Upper lobe of right lung (tissue), 1 donor: Measurements from ENCODE around the gene PTPRN. TPM values are rescaled to one million over a fixed set of nuclear protein-coding genes. Genes with fewer than 3 reads are reported as not detected.

Experiments
- ATAC-seq: fragments of 200-7000 bp; cut with Tn5 transposase; one replicate; pipeline ENCODE4 v1.9.1; 2020; ENCODE audit warnings: mild to moderate bottlenecking, moderate library complexity
- DNase-seq: peaks from one replicate; pipeline ENCODE4 v3.0.0-alpha.2; 2020
- H3K27ac ChIP-seq: fragments of 200-600 bp; one replicate; pipeline ENCODE4 v1.8.0; 2022
- H3K27me3 ChIP-seq: fragments of 200-600 bp; one replicate; pipeline ENCODE4 v1.8.0; 2022; ENCODE audit warnings: mild to moderate bottlenecking
- H3K36me3 ChIP-seq: fragments of 200-600 bp; one replicate; pipeline ENCODE4 v1.8.0; 2022
- H3K4me1 ChIP-seq: fragments of 200-600 bp; one replicate; pipeline ENCODE4 v1.8.0; 2022
- H3K4me3 ChIP-seq: fragments of 200-600 bp; one replicate; pipeline ENCODE4 v1.8.0; 2022; ENCODE audit warnings: mild to moderate bottlenecking
- H3K9me3 ChIP-seq: fragments of 200-600 bp; one replicate; pipeline ENCODE4 v1.8.0; 2022
- intact Hi-C: fragments of 100-400 bp; cut with DNase I; formaldehyde crosslinking; loops from one replicate; pipeline ENCODE4 v1.11.0; 2022
- total RNA-seq: library from RNA; stranded (reverse); fragmentation: NEBNext Ultra II Directional; extraction: Animal tissue kit (Norgen Biotek cat#: 25700); gene quantifications from one replicate; pipeline ENCODE4 v1.2.1, GENCODE V29; 2021
- TF ChIP-seq, protein P1 (sequence below): fragments of 200-600 bp; IDR thresholded peaks from one replicate; pipeline ENCODE4 v1.8.0; 2022; ENCODE audit warnings: antibody characterized with exemption
- donor health status: DM: no; HTN: yes; CAD: no; lungs with severe emphysema.

PTPRN gene
- total RNA-seq, 1 donor from 2014 or later = not detected

DNA sequence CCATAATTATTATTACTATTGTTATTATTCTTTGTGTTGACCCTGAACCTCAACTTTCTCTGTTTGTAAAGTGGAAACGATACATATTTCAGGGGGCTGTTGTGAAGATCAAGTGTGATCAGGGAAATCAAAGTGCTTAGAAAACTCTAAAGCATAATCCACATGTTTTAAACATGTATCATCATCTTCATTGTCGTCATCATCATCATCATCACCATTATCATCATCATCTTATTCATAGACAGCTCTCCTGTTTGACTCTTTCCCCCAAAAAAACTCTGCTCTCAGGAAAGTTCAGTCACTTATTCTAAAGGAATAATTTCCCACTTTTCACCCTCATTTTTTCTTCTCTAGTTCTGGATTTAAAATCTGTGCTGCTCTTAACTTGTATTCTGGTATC lies 5.0 kb downstream of the PTPRN start:
- intact Hi-C loops = no loop called here
- no peaks in the 10 kb centered on the region for H3K4me1 ChIP-seq
- H3K4me3 ChIP-seq = no peak overlapping the region
- DNase-seq (no peak), ATAC-seq (no peak)
- no peaks in the 10 kb centered on the region for H3K36me3 ChIP-seq
- H3K27ac ChIP-seq = no peak overlapping the region
- peaks cover 43% of the 10 kb centered on the region for H3K27me3 ChIP-seq
- TF ChIP-seq, protein P1, sequence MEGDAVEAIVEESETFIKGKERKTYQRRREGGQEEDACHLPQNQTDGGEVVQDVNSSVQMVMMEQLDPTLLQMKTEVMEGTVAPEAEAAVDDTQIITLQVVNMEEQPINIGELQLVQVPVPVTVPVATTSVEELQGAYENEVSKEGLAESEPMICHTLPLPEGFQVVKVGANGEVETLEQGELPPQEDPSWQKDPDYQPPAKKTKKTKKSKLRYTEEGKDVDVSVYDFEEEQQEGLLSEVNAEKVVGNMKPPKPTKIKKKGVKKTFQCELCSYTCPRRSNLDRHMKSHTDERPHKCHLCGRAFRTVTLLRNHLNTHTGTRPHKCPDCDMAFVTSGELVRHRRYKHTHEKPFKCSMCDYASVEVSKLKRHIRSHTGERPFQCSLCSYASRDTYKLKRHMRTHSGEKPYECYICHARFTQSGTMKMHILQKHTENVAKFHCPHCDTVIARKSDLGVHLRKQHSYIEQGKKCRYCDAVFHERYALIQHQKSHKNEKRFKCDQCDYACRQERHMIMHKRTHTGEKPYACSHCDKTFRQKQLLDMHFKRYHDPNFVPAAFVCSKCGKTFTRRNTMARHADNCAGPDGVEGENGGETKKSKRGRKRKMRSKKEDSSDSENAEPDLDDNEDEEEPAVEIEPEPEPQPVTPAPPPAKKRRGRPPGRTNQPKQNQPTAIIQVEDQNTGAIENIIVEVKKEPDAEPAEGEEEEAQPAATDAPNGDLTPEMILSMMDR = no peak
- no peaks in the 10 kb centered on the region for H3K9me3 ChIP-seq

DNA sequence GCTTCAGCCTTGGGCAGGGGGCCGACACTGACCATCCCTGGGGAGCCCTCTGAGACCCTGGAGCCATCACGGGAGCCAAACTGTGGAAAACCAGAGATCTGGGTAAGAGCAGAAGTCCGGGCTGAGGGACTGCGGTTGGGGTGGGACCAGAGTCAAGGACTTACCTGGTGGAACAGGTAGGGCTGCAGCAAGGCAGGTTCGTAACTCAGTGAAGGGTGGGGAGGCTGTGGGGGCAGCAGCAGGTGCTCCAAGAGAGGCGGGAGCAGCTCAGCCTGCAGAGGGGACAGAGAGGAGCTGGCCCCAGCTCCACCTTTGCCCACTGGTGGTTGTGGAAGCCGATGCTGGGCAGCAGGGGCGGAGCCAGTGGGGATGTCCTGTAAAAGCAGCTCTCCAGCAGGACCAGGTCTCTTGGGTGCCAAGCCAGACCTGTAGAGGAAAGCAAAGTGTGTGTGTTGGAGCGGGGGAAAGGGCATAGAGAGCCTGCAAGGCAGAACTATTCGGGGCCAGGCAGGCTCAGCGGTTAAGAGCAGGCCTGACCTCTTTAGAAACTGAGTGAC lies 6.7 kb downstream of the PTPRN start:
- intact Hi-C loops = no loop called here
- H3K27me3 ChIP-seq = peaks cover 30% of the 10 kb centered on the region

DNA sequence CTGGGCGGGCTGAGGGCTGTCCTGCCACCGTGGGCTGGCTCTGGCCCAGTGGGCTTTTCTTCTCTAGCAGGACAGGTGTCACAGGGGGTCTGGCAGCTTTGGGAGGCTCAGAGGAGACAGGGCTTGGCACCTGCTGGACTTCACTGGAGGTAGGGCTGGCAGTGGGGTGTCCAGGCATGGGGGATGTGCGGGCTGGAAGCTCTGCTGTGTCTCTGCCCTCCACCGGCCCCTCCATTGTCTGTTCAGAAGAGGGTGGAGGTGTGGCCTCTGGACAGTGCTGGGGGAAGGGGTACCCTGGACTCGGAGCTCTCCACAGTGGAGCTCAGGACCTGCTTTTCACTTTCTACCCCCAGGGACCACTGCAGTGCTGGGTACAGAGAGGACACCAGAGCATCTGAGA lies 9.2 kb downstream of the PTPRN start:
- Histone ChIP-seq H3K36me3 (no peaks in the 10 kb centered on the region), H3K27me3 (peaks cover 17% of the 10 kb centered on the region), H3K4me3 (no peak overlapping the region), H3K4me1 (peaks cover 5% of the 10 kb centered on the region), H3K9me3 (no peaks in the 10 kb centered on the region), H3K27ac (no peak overlapping the region)
- TF ChIP-seq, protein P1 = no peak
- ATAC-seq (no peak), DNase-seq (peak; percentile 54)
- intact Hi-C loops = no loop called here

More for the DNA sequence above, 6.7 kb downstream of the PTPRN start:
- Histone ChIP-seq H3K4me3 (no peak overlapping the region), H3K9me3 (no peaks in the 10 kb centered on the region), H3K4me1 (peaks cover 3% of the 10 kb centered on the region), H3K36me3 (no peaks in the 10 kb centered on the region), H3K27ac (no peak overlapping the region)
- TF ChIP-seq, protein P1 = no peak
- DNase-seq = peak; percentile 51
- no peak for ATAC-seq

DNA sequence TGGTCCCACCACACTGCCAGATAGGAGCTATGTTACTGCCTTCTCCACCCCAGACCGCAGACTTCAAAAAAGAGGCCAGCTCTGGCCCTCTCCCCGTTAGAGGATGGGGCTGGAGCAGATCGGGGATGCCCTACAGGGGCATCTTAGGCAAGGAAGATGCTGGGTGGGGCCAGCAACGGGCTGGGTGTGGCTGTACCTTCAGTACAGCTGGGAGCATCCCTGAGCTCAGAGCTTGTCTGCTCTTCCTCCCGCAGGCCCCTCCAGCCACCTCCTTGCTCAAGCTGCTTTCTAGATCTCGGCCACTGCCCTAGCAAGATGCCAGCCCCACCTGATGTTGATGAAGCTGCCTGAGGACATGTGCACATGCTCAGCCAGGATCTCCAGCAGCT lies 9.8 kb downstream of the PTPRN start:
- H3K9me3 ChIP-seq = no peaks in the 10 kb centered on the region
- intact Hi-C loops = no loop called here
- TF ChIP-seq, protein P1 = no peak
- H3K27me3 ChIP-seq = peaks cover 17% of the 10 kb centered on the region
- ATAC-seq = no peak
- H3K4me3 ChIP-seq = no peak overlapping the region
- peaks cover 8% of the 10 kb centered on the region for H3K4me1 ChIP-seq
- no peak for DNase-seq
- H3K36me3 ChIP-seq = no peaks in the 10 kb centered on the region
- H3K27ac ChIP-seq = no peak overlapping the region

DNA sequence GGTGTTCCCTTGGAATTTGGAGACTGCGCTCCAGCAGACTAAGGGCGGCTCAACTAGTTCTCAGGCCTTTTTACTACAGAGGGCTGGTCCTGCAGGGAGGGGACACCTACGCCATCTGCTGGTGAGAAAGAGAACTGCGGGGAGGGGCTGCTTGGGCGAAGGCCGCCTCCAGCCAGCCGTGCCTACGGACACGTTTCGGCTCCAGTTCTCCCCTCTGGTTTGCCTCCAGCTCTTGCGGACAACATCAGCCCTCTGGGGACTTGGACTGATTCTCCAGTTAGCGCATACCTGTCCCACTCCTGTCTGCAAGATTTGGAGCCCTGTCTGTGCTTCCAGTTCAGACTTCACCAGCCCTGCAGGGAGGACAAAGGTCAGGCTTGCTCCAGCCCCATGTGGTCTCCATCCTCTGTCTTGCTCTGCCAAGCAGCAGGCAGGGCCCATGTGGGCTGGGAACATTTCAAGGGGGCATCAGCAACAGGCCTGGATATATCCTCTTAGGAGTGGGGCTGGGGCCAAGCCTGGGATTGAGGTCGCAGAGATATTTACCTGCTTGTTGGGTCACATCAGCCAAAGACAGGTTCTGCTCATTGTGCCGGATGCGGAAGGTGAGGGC lies 10.3 kb downstream of the PTPRN start:
- Histone ChIP-seq H3K4me3 (no peak overlapping the region), H3K36me3 (no peaks in the 10 kb centered on the region), H3K27ac (no peak overlapping the region), H3K9me3 (no peaks in the 10 kb centered on the region), H3K4me1 (peaks cover 12% of the 10 kb centered on the region), H3K27me3 (peaks cover 17% of the 10 kb centered on the region)
- intact Hi-C loops = no loop called here
- DNase-seq (peak; percentile 90), ATAC-seq (peak; percentile 83)
- TF ChIP-seq, protein P1 = peak; percentile 100
